Mucosa of descending colon (tissue), 3 donors: ENCODE measurements around the gene BRF1. TPM values are rescaled to one million over a fixed set of nuclear protein-coding genes. Genes with fewer than 3 reads are reported as not detected.

ENCODE experiments used
- ATAC-seq: fragments of 200-7000 bp; cut with Tn5 transposase; one replicate; pipeline ENCODE4 v1.9.1; 2020; ENCODE audit warnings: mild to moderate bottlenecking, moderate library complexity
- DNase-seq, 3 donors: peaks; one replicate each; pipeline ENCODE4 v3.0.0-alpha.2; 2020
- H3K36me3 ChIP-seq: fragments of 200-600 bp; one replicate; pipeline ENCODE4 v1.8.0; 2021; ENCODE audit warnings: low read depth, mild to moderate bottlenecking
- H3K4me1 ChIP-seq: fragments of 200-600 bp; one replicate; pipeline ENCODE4 v1.8.0; 2021; ENCODE audit warnings: low read depth, mild to moderate bottlenecking
- H3K4me3 ChIP-seq: fragments of 200-600 bp; one replicate; pipeline ENCODE4 v1.8.0; 2021; ENCODE audit warnings: mild to moderate bottlenecking
- H3K9me3 ChIP-seq: fragments of 200-600 bp; one replicate; pipeline ENCODE4 v1.8.0; 2021; ENCODE audit warnings: mild to moderate bottlenecking
- intact Hi-C, 2 donors: fragments of 100-400 bp; cut with DNase I in 1 of 2; cut with micrococcal nuclease in 1 of 2; formaldehyde crosslinking; loops; one replicate each; pipeline versions ENCODE4 v1.11.0 to v1.11.1; 2022; cut with DNase I, micrococcal nuclease
- total RNA-seq, 3 donors: library from RNA; stranded (reverse); fragmentation: NEBNext Ultra II Directional in 2 of 3; extraction: Animal tissue kit (Norgen Biotek cat#: 25700) in 2 of 3; gene quantifications; one replicate each; pipeline versions ENCODE4 v1.2.1 to v1.2.4, GENCODE V29; 2021 to 2023
- TF ChIP-seq, protein P1 (sequence below): fragments of 200-600 bp; IDR thresholded peaks from one replicate; pipeline ENCODE4 v1.8.0; 2022; ENCODE audit warnings: antibody characterized with exemption, mild to moderate bottlenecking
- donor health status: DM: no; HTN: no; CAD: no; lungs with moderate emphysema.
- donor health status: DM: no; HTN: no; CAD: no.
- donor health status: DM: no; HTN: yes; CAD: no.

The BRF1 gene
- total RNA-seq, 3 donors from 2014 or later = 27.4 to 40.1 (median 34.2) TPM

DNA sequence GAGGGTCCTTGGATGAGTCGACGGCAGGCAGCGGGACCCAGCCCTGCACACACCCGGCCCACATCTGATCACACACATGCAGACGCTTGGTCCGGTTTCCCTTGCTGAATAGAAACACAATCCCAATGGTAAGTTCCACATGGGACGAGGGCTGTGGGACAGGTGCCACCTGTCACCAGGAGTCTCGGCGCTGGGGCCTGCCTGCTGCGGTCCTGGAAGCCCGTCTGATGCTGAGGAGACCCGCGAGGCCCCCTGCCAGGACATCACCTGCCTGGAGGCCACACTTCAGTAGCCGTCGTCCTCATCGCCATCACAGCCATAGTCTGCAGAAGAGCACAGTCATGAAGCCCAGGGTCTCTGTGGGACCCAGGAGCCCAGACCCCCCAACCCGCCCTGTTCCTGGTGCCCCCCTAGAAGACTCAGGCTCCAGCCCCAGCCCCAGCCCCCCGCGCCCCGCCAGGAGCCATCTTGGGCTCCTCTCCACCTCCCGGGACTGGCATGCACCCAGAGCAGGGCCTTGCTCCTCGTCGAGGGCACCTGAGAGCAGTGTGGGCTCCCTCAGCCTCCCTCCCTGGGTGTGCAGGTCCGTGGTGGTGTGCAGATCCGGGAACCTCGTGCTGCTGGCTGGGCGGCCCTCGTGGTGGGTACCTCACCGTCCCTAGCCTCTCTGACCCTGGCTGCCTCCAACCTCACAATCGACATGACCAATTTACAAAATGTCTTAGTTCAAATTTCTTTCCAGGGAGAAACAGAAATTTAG lies 90.4 kb downstream of the BRF1 start:
- no peak for ATAC-seq
- peaks cover 7% of the 10 kb centered on the region for H3K4me1 ChIP-seq
- no peaks in the 10 kb centered on the region for H3K36me3 ChIP-seq
- DNase-seq = no peak
- no peak overlapping the region for H3K4me3 ChIP-seq
- intact Hi-C loops = no loop called here
- TF ChIP-seq, protein P1, sequence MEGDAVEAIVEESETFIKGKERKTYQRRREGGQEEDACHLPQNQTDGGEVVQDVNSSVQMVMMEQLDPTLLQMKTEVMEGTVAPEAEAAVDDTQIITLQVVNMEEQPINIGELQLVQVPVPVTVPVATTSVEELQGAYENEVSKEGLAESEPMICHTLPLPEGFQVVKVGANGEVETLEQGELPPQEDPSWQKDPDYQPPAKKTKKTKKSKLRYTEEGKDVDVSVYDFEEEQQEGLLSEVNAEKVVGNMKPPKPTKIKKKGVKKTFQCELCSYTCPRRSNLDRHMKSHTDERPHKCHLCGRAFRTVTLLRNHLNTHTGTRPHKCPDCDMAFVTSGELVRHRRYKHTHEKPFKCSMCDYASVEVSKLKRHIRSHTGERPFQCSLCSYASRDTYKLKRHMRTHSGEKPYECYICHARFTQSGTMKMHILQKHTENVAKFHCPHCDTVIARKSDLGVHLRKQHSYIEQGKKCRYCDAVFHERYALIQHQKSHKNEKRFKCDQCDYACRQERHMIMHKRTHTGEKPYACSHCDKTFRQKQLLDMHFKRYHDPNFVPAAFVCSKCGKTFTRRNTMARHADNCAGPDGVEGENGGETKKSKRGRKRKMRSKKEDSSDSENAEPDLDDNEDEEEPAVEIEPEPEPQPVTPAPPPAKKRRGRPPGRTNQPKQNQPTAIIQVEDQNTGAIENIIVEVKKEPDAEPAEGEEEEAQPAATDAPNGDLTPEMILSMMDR = no peak
- H3K9me3 ChIP-seq = no peaks in the 10 kb centered on the region

DNA sequence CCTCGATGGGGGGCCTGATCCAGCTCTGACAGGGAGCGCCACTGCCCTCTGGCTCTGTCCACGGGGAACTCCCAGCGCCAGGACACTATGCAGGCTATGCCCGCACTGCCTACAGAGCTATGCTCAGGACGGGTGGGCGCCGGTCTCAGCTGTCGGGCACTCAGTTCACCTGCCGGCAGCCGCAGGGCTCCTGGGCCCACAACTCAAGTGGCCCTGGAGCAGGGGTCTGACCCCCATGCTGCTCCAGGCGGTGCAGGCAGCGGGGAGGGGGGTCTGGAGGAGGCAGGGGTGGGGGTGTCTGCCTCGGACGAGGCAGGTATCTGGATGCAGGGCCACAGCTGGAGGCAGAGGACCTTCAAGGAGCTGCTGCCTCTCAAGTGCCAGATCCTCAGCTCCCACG lies 91.2 kb downstream of the BRF1 start:
- no peak for DNase-seq
- TF ChIP-seq, protein P1 = no peak
- no peaks in the 10 kb centered on the region for H3K9me3 ChIP-seq
- no peak for ATAC-seq
- no peak overlapping the region for H3K4me3 ChIP-seq
- intact Hi-C loops = no loop called here
- H3K4me1 ChIP-seq = peaks cover 14% of the 10 kb centered on the region
- no peaks in the 10 kb centered on the region for H3K36me3 ChIP-seq

DNA sequence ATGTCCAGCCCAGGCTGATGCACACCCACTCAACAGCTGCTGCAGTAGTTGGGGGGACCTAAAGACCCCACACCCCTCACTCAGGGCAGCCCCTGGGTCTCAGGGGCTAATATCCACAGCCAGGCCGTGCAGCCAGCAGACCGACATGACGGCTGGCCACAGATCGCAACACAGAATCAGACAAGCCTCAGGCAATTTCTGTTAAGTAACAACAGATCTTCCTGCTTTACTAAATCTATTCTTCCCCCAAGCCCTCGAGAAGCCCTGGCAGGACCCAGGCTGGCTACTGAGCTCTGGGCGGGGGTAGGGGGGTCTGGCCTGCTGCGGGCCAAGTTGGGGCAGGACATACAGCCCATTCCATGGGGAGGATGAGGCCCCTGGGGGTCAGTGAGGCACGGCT lies 91.7 kb downstream of the BRF1 start:
- no peaks in the 10 kb centered on the region for H3K9me3 ChIP-seq
- no peak for ATAC-seq
- TF ChIP-seq, protein P1 = no peak
- H3K36me3 ChIP-seq = no peaks in the 10 kb centered on the region
- H3K4me3 ChIP-seq = no peak overlapping the region
- H3K4me1 ChIP-seq = peaks cover 18% of the 10 kb centered on the region
- no peak for DNase-seq
- intact Hi-C loops = no loop called here

DNA sequence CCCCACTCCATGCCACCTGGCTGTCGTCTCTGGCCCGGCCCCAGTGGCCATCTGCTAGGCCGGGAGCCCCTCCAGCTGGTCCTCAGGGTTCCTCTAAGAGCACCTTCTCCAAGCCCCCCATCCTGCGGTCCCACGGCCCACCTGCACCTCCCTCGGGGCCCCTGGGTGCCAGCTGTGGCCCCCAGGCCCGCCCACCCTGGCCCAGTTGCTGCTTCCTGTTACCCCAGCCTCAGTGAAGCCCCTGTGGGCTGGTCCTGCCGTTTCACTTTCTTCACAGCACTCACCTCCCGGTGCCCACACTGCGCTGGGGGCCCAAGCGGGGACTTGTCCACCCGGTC lies 92.1 kb downstream of the BRF1 start:
- ATAC-seq (no peak), DNase-seq (no peak)
- H3K36me3 ChIP-seq = no peaks in the 10 kb centered on the region
- no peaks in the 10 kb centered on the region for H3K9me3 ChIP-seq
- peaks cover 18% of the 10 kb centered on the region for H3K4me1 ChIP-seq
- intact Hi-C loops = no loop called here
- TF ChIP-seq, protein P1 = no peak
- H3K4me3 ChIP-seq = no peak overlapping the region

DNA sequence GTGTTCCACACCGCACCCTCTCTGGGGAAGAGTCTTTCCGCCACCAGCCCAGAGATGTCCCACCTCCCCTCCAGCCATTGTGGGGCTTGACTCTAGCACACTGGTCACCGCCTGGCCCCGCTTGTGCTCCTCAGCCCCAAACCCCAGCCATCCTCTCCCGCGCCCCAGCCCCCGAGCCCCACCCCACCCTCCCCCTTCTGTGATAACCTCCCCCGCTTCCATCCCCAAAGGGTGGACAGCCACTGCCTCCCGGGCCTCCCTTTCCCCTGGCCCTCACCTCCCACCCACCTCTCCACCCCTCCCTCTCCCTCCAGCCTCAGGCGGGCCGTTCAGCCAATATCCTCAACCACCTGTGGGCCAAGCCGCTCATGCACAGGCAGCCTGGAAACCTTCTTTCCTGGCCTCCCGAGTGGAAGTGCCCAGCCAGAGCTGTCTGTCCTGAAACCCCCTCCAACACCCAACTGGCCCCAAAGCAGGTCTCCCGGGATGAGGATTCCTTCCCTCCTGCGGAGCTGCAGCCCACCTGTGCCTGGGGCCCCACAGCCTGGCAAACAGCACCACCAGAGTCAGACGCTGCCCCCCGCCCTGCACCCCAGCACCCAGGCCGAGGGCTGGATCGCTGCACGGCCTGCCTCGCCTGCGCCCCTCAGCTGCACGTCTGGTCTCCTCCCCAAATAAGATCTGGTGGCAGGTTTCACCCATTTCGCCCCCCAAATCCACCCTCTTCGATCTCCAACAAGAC lies 92.6 kb downstream of the BRF1 start:
- H3K4me1 ChIP-seq = peaks cover 18% of the 10 kb centered on the region

More for the DNA sequence above, 92.6 kb downstream of the BRF1 start:
- DNase-seq (no peak), ATAC-seq (no peak)
- intact Hi-C loops = no loop called here
- Histone ChIP-seq H3K4me3 (no peak overlapping the region), H3K9me3 (no peaks in the 10 kb centered on the region), H3K36me3 (no peaks in the 10 kb centered on the region)
- TF ChIP-seq, protein P1 = no peak
